Stimulated activated naive CD8-positive, alpha-beta T cell treated with anti-CD3 and anti-CD28 coated beads, Interleukin-15, Interleukin-2, amounts not matched to agents 100 ng/mL and 50 ng/mL, for 24 hours (primary cell): ENCODE measurements around the gene CFAP54.
"Not testable (repeated sequence)": the region's sequence is repeated elsewhere in the genome, so short reads cannot be mapped to it uniquely, and the experiment has no call there.

Experiments used
- H3K27ac Mint-ChIP-seq: one replicate; pipeline ENCODE4 v1.8.0; 2021; ENCODE audit warnings: mild to moderate bottlenecking, mixed read lengths
- H3K27me3 Mint-ChIP-seq: one replicate; pipeline ENCODE4 v1.8.0; 2021; ENCODE audit warnings: mixed read lengths
- H3K36me3 Mint-ChIP-seq: one replicate; pipeline ENCODE4 v1.8.0; 2021; ENCODE audit warnings: low read depth, mixed read lengths
- H3K4me1 Mint-ChIP-seq: one replicate; pipeline ENCODE4 v1.8.0; 2021; ENCODE audit warnings: low read depth, mixed read lengths
- H3K4me3 Mint-ChIP-seq: one replicate; pipeline ENCODE4 v1.8.0; 2021; ENCODE audit warnings: mild to moderate bottlenecking, mixed read lengths
- H3K9me3 Mint-ChIP-seq: one replicate; pipeline ENCODE4 v1.8.0; 2021; ENCODE audit warnings: mixed read lengths

The CFAP54 gene

GRCh38 chr12:96677363-96677762, 188.0 kb downstream of the CFAP54 start:
- no peaks in the 10 kb centered on the region for H3K36me3 Mint-ChIP-seq

GRCh38 chr12:96687719-96688118, 198.3 kb downstream of the CFAP54 start:
- Mint-ChIP-seq H3K27ac (no peak overlapping the region), H3K36me3 (no peaks in the 10 kb centered on the region)

More at GRCh38 chr12:96677363-96677762, 188.0 kb downstream of the CFAP54 start:
- Mint-ChIP-seq H3K27me3 (peaks cover 4% of the 10 kb centered on the region), H3K27ac (no peak overlapping the region), H3K4me1 (no peaks in the 10 kb centered on the region), H3K9me3 (no peaks in the 10 kb centered on the region), H3K4me3 (no peak overlapping the region)

DNA sequence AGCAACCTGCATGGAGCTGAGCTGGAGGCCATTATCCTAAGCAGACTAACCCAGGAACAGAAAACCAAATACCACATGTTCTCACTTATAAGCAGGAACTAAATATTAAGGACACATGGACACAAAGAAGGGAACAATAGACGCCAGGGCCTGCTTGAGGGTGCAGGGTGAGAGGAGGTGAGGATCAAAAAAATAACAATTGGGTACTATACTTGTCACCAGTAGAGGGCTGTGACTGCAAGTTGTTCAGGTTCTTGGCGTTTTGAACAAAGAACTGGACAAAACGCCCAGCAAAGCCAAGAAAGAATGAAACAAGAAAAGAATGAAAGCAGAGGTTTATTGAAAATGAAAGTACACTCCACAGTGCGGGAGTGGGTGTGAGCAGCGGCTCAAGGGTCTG, 209.1 kb downstream of the CFAP54 start:
- H3K36me3 Mint-ChIP-seq = no peaks in the 10 kb centered on the region
- H3K4me3 Mint-ChIP-seq = no peak overlapping the region
- H3K27ac Mint-ChIP-seq = no peak overlapping the region
- H3K27me3 Mint-ChIP-seq = peaks cover 12% of the 10 kb centered on the region
- H3K4me1 Mint-ChIP-seq = no peaks in the 10 kb centered on the region
- no peaks in the 10 kb centered on the region for H3K9me3 Mint-ChIP-seq

More at GRCh38 chr12:96687719-96688118, 198.3 kb downstream of the CFAP54 start:
- H3K4me1 Mint-ChIP-seq = no peaks in the 10 kb centered on the region
- no peak overlapping the region for H3K4me3 Mint-ChIP-seq
- peaks cover 18% of the 10 kb centered on the region for H3K27me3 Mint-ChIP-seq
- no peaks in the 10 kb centered on the region for H3K9me3 Mint-ChIP-seq

DNA sequence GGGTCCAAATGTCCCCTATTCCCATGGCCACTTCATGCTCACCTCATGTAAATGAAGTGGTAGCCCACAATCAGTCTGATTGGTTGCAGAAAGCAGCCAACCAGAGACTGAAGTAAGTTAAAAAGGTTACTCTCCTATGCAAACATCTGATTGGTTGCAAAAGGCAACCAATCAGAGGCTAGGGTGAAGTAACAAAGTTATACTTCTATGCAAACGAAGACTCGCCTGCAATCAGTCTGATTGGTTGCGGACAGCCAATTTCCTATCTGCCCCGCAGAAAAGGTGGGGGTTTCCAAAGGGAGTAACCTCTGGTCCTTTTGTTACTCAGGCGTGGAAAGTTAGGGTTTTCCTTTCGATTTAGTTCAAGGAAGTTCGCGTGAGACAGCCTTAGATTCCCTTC, 209.6 kb downstream of the CFAP54 start:
- no peak overlapping the region for H3K27ac Mint-ChIP-seq
- no peak overlapping the region for H3K4me3 Mint-ChIP-seq
- no peaks in the 10 kb centered on the region for H3K4me1 Mint-ChIP-seq
- peaks cover 12% of the 10 kb centered on the region for H3K27me3 Mint-ChIP-seq
- H3K36me3 Mint-ChIP-seq = no peaks in the 10 kb centered on the region
- H3K9me3 Mint-ChIP-seq = no peaks in the 10 kb centered on the region

DNA sequence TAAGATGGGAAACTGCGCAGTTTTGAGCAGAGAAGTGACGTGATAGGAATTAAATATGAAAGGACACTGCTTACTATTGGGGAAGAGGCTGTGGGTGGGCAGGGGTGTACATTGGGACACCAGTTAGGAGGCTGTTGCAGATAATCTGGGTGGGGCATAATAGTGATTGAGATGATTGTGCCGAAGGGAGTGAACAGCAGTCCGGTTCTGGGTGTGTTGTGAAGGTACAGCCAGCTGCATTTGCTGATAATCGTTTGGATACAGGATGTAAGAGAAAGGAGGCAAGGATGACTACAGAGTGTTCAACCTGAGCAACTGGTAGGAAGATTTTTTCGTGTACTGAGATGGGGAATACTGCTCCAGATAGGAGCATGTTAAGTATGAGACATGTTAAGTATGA, 212.5 kb downstream of the CFAP54 start:
- H3K9me3 Mint-ChIP-seq = no peaks in the 10 kb centered on the region
- no peaks in the 10 kb centered on the region for H3K36me3 Mint-ChIP-seq
- H3K4me1 Mint-ChIP-seq = no peaks in the 10 kb centered on the region
- no peak overlapping the region for H3K4me3 Mint-ChIP-seq
- H3K27me3 Mint-ChIP-seq = peaks cover 12% of the 10 kb centered on the region
- no peak overlapping the region for H3K27ac Mint-ChIP-seq

DNA sequence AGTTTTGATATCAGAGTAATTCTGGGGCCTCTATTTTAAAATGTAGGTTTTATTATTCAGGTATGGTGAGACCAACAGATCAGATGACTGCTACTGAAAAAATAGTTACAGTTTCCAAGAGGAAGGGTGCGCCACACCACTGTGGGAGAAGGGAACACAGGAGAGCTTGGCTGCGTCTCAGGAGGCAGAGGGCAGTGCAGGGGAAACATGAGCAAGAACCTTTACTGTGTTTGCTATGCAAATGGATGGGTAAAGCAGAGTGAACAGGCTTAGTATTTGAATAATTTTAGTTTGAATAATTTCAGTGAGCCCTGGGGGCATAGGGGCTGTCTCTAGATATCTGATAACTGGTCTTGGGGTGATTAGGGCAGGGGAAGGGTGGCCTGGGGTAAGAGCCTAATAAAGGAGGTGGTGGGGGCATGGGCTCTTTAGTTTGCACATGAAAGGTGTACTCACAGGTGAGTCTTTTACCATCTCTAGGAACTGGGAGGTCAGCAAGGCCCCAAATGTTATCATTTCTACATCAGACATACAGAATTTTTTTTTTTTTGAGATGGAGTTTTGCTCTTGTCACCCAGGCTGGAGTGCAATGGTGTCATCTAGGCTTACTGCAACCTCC, 220.9 kb downstream of the CFAP54 start:
- Mint-ChIP-seq H3K27me3 (no peaks in the 10 kb centered on the region), H3K4me1 (no peaks in the 10 kb centered on the region), H3K36me3 (no peaks in the 10 kb centered on the region), H3K4me3 (no peak overlapping the region), H3K27ac (no peak overlapping the region), H3K9me3 (no peaks in the 10 kb centered on the region)

GRCh38 chr12:96711364-96711763, 222.0 kb downstream of the CFAP54 start:
- Mint-ChIP-seq H3K27me3 (no peaks in the 10 kb centered on the region), H3K4me1 (no peaks in the 10 kb centered on the region), H3K9me3 (no peaks in the 10 kb centered on the region), H3K36me3 (no peaks in the 10 kb centered on the region), H3K27ac (no peak overlapping the region), H3K4me3 (no peak overlapping the region)

DNA sequence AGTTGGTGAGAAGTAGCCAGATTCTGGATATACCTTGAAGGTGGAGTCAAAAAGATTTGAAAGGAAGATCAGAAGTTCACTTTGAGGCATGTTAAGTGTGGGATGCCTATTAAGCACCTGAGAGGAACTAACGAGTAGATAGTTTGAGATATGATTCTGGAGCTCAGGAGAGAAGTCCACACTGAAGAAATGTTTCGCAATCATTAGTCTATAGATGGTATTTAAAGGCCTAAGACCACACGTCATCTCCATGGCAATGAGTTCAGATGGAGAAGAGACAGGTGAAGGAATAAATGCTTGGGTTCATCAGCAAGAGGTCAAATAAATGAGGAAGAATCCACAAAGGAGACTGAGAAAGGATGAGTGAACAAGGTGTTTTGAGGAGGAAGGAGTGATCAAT, 224.8 kb downstream of the CFAP54 start:
- H3K27me3 Mint-ChIP-seq = no peaks in the 10 kb centered on the region
- no peak overlapping the region for H3K27ac Mint-ChIP-seq
- no peaks in the 10 kb centered on the region for H3K36me3 Mint-ChIP-seq
- H3K4me1 Mint-ChIP-seq = no peaks in the 10 kb centered on the region
- no peak overlapping the region for H3K4me3 Mint-ChIP-seq
- H3K9me3 Mint-ChIP-seq = no peaks in the 10 kb centered on the region

DNA sequence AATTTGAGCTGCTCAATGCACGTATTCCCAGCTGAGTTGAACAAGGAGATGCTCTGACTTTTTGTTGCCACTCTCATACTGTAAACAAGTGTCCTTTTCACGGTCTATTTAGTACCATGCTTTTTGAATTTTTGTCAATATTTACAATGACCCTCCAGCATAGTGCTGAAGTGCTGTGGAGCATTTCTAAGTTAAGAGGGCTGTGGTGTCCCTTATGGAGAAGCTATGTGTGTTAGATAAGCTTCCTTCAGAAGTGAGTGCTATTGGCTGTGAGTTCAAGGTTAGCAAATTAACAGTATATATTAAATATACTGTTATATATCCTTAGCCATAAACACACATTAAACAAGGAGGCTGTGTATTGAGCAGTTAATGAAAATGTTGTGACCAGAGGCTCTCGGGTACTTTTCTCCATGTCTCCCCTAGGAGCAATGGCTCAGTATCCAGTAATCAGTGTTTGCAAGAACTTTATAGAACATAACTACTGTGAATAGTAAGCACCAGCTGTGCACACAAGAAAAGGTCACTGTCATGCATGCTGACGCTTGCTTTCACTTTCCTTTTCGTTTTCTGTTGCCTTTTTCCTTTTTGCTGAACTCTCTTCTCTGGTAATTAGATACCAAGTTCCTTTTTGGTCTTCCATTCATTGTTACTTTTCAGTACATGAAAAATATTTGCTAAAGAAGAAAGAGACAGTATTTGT, 230.4 kb downstream of the CFAP54 start:
- no peaks in the 10 kb centered on the region for H3K27me3 Mint-ChIP-seq
- no peaks in the 10 kb centered on the region for H3K36me3 Mint-ChIP-seq
- H3K4me1 Mint-ChIP-seq = peaks cover 8% of the 10 kb centered on the region
- H3K27ac Mint-ChIP-seq = peak overlapping the region; percentile 90
- no peaks in the 10 kb centered on the region for H3K9me3 Mint-ChIP-seq
- peak overlapping the region; percentile 89 for H3K4me3 Mint-ChIP-seq

- no peaks in the 10 kb centered on the region for H3K9me3 Mint-ChIP-seq
- H3K27me3 Mint-ChIP-seq = no peaks in the 10 kb centered on the region
- H3K27ac Mint-ChIP-seq = peak overlapping the region; percentile 90
- peak overlapping the region; percentile 89 for H3K4me3 Mint-ChIP-seq
- no peaks in the 10 kb centered on the region for H3K36me3 Mint-ChIP-seq
- H3K4me1 Mint-ChIP-seq = peaks cover 8% of the 10 kb centered on the region
These were observed 231.0 kb downstream of the CFAP54 start for GRCh38 chr12:96720363-96720705.

DNA sequence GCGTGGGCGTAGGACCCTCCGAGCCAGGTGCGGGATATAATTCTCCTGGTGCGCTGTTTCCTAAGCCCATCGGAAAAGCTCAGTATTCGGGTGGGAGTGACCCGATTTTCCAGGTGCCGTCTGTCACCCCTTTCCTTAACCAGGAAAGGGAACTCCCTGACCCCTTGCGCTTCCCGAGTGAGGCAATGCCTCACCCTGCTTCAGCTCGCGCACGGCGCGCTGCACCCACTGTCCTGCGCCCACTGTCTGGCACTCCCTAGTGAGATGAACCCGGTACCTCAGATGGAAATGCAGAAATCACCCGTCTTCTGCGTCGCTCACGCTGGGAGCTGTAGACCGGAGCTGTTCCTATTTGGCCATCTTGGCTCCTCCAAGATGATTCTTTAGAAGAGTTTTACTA, 240.1 kb downstream of the CFAP54 start:
- H3K9me3 Mint-ChIP-seq, H3K4me1 Mint-ChIP-seq, H3K4me3 Mint-ChIP-seq, H3K27me3 Mint-ChIP-seq, H3K36me3 Mint-ChIP-seq, H3K27ac Mint-ChIP-seq: not testable (repeated sequence)

DNA sequence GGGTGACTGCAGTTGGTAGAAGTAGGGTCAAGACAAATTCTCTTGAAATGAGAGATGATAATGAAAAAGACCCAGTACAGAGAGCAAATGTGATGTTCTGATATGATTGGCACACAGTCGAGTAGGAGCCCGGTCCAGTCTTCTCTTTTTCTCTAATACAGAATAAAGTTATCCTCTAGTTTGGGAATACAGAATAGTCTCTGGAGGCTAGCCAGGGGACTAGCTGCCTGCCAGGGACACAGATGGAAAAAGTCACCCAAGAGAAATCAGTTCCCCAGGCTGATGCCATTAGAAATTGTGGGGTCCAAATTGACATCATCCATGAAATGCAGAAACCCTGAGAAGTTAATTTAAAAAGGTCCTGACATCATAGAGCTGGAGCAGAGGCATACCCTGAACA, 240.5 kb downstream of the CFAP54 start:
- Mint-ChIP-seq H3K36me3 (no peaks in the 10 kb centered on the region), H3K4me1 (no peaks in the 10 kb centered on the region), H3K4me3 (no peak overlapping the region), H3K27me3 (no peaks in the 10 kb centered on the region), H3K27ac (no peak overlapping the region), H3K9me3 (no peaks in the 10 kb centered on the region)

DNA sequence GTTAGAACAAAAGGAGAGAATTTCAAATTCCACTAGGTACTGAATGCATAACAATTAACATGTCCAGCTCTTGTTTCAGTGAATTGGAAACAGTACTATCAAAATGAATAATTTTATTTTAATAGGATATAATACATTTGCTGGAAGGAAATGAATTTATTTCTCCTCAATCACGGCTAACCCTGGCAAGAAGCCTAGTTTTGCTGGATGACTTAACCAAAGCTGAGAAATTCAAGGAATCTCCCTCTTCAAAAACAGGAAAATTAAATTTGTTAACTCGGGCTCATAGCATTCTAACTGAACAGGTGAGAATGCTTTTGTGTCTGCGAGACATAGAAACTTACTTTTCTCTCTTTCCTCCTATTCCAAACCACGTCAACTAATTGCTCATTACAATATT, 254.2 kb downstream of the CFAP54 start:
- Mint-ChIP-seq H3K27ac (no peak overlapping the region), H3K9me3 (no peaks in the 10 kb centered on the region), H3K4me1 (no peaks in the 10 kb centered on the region), H3K27me3 (peaks cover 4% of the 10 kb centered on the region), H3K4me3 (no peak overlapping the region), H3K36me3 (no peaks in the 10 kb centered on the region)

DNA sequence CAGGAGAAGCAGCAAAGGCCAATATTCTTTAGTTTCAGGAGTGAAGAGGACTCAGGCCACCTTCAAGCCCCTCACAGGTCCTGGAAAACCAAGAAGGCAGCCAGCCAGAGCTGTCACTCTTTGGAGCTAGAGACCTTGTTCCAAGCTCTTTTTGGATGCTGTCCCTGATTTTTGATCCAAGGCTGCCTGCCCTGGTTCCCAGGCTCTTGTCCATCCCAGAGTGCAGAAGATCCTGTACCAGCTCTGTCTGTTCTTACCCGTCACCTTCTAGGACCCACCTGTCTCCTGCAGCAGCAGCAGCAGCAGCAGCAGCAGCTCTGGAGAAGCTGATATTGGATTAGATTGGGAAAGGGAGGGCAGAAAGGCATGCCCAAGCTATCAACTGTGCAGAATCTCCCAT, 260.6 kb downstream of the CFAP54 start:
- no peak overlapping the region for H3K4me3 Mint-ChIP-seq
- H3K4me1 Mint-ChIP-seq = no peaks in the 10 kb centered on the region
- H3K36me3 Mint-ChIP-seq = no peaks in the 10 kb centered on the region
- no peaks in the 10 kb centered on the region for H3K9me3 Mint-ChIP-seq
- peaks cover 4% of the 10 kb centered on the region for H3K27me3 Mint-ChIP-seq
- no peak overlapping the region for H3K27ac Mint-ChIP-seq

DNA sequence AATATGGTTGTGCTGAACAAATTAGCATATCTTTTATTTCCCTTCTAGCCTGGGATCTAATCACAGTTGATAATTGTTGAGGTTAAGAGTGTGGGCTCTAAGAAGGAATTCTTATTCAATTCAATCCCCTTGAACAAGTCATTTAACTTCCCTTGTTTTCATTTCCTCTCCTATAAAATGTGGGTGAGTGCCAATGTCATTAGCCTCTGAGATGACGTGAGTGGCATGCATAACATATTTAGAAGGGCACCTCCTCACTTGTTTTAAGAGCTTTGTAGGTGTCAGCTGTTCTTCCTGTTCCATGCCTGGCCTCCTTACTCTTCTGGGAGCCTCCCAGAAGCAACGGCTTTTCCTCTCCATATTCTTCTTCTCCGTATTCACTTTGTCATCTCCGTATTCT, 262.2 kb downstream of the CFAP54 start:
- Mint-ChIP-seq H3K4me1 (no peaks in the 10 kb centered on the region), H3K36me3 (no peaks in the 10 kb centered on the region), H3K27me3 (peaks cover 7% of the 10 kb centered on the region), H3K27ac (no peak overlapping the region), H3K4me3 (no peak overlapping the region), H3K9me3 (no peaks in the 10 kb centered on the region)

DNA sequence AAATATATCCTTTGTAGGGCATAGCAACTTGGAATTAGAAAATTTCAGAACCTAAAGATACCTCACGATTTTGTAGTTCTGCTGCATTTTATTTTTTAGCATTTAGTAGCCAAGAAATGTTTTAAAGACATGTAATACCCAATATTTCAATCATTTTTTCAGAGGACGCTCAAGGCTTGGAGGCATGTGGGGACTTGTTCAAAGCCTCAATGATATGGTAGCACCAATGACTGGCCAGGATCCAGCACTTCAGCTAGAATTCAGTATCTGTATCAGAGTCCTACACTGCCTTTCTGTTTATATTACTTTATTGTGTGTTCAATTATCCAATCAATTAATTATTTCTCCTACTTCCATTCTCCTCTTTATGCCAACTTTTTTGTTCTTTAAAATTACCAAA, 262.8 kb downstream of the CFAP54 start:
- no peak overlapping the region for H3K4me3 Mint-ChIP-seq
- H3K4me1 Mint-ChIP-seq = no peaks in the 10 kb centered on the region
- H3K27me3 Mint-ChIP-seq = peaks cover 4% of the 10 kb centered on the region
- H3K27ac Mint-ChIP-seq = no peak overlapping the region
- H3K9me3 Mint-ChIP-seq = no peaks in the 10 kb centered on the region
- no peaks in the 10 kb centered on the region for H3K36me3 Mint-ChIP-seq
